Measurements from ENCODE around the gene AP2S1.
"Not testable (repeated sequence)": the region's sequence is repeated elsewhere in the genome, so short reads cannot be mapped to it uniquely, and the experiment has no call there.

Gene AP2S1

GRCh38 chr19:46881092-46881491, 30.4 kb upstream of the AP2S1 start:
- DNase-seq = no peak
- no peak overlapping the region for H3K4me3 ChIP-seq (ENCODE audit: low read depth, low read length)
- H3K27me3 ChIP-seq (ENCODE audit: insufficient read depth, low read depth, severe bottlenecking) = no peaks in the 10 kb centered on the region
- no peak for TF ChIP-seq CTCF (IDR thresholded peaks at IDR 0.05; ENCODE audit: low read depth, low read length)
- H3K27ac ChIP-seq = no peak overlapping the region
- H3K9me3 ChIP-seq (ENCODE audit: severe bottlenecking) = no peaks in the 10 kb centered on the region
- no peaks in the 10 kb centered on the region for H3K36me3 ChIP-seq

DNA sequence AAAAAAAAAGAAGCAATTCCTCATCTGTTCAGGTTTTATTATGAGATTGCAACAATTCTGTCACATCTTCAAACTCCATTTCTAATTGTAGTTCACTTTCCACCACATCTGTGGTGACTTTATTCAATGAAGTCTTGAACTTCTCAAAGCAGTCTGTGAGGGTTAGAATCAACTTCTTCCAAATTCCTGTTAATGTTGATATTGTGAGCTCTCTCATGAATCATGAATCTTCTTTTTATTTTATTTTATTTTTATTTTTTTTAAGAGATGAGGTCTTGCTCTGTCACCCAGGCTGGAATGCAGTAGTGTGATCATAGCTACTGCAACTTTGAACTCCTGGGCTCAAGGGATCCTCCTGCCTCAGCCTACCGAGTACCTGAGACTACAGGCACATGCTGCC, 29.8 kb upstream of the AP2S1 start:
- no peak overlapping the region for H3K4me3 ChIP-seq (ENCODE audit: low read depth, low read length)
- no peak for TF ChIP-seq CTCF (IDR thresholded peaks at IDR 0.05; ENCODE audit: low read depth, low read length)
- no peaks in the 10 kb centered on the region for H3K27me3 ChIP-seq (ENCODE audit: insufficient read depth, low read depth, severe bottlenecking)
- no peak for DNase-seq
- H3K9me3 ChIP-seq (ENCODE audit: severe bottlenecking) = no peaks in the 10 kb centered on the region
- no peak overlapping the region for H3K27ac ChIP-seq
- H3K36me3 ChIP-seq = no peaks in the 10 kb centered on the region

DNA sequence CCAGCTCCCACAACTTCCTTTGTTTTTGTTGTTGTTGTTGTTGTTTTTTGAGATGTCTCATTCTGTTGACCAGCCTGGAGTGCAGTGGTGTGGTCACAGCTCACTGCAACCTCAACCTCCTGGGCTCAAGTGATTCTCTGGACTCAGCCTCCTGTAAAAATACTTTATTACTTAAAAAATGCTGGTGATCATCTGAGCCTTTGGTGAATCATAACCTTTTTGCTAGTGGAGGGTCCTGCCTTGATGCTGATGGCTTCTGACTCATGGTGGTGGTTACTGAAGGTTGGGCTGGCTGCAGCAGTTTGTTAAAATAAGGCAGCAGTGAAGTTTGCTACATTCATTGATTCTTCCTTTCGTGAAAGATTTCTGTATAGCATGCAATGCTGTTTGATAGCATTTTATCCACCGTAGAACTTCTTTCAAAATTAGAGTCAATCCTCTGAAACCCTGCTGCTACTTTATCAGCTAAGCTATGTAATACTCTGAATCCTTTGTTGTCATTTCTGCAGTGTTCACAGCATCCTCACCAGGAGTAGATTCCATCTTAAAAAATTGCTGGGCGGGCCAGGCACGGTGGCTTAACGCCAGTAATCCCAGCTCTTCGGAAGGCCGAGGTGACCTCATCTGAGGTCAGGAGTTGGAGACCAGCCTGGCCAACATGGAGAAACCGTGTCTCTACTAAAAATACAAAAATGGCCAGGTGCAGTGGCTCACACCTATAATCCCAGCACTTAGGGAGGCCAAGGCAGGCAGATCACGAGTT, 28.1 kb upstream of the AP2S1 start:
- Histone ChIP-seq H3K9me3 (ENCODE audit: severe bottlenecking) (no peaks in the 10 kb centered on the region), H3K4me3 (ENCODE audit: low read depth, low read length) (no peak overlapping the region), H3K36me3 (no peaks in the 10 kb centered on the region), H3K27me3 (ENCODE audit: insufficient read depth, low read depth, severe bottlenecking) (no peaks in the 10 kb centered on the region), H3K27ac (peak overlapping the region; percentile 67)
- TF ChIP-seq CTCF (IDR thresholded peaks at IDR 0.05; ENCODE audit: low read depth, low read length) = no peak
- DNase-seq = peak; percentile 83

- no peak for DNase-seq
- H3K27me3 ChIP-seq (ENCODE audit: insufficient read depth, low read depth, severe bottlenecking) = no peaks in the 10 kb centered on the region
- no peak overlapping the region for H3K4me3 ChIP-seq (ENCODE audit: low read depth, low read length)
- no peaks in the 10 kb centered on the region for H3K9me3 ChIP-seq (ENCODE audit: severe bottlenecking)
- no peak for TF ChIP-seq CTCF (IDR thresholded peaks at IDR 0.05; ENCODE audit: low read depth, low read length)
- peaks cover 2% of the 10 kb centered on the region; the same call in 1 of the 2 replicates for H3K36me3 ChIP-seq
- H3K27ac ChIP-seq = no peak overlapping the region
Measured at GRCh38 chr19:46875657-46876056, 25.0 kb upstream of the AP2S1 start.

DNA sequence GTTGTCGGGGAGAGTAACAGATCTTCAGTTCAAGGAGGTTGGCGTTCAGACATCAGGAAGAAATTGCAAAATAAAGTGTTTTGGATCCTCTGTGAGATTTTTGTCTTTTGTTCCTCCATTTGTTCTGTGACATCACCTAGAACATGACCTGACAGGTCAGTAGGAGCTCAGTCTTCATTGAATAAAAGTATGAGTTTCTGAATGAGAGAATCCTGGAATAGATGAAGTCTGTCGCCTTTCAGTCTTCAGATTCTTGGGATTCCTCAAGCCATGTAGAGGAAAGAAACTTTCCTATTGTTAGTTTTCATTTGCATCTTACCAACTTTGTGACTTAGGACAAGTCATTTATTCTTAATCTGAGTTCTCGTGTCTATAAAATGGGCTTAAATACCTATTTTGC, 24.6 kb upstream of the AP2S1 start:
- Histone ChIP-seq H3K36me3 (peaks cover 2% of the 10 kb centered on the region; the same call in 1 of the 2 replicates), H3K27ac (no peak overlapping the region), H3K27me3 (ENCODE audit: insufficient read depth, low read depth, severe bottlenecking) (no peaks in the 10 kb centered on the region), H3K4me3 (ENCODE audit: low read depth, low read length) (no peak overlapping the region), H3K9me3 (ENCODE audit: severe bottlenecking) (no peaks in the 10 kb centered on the region)
- no peak for DNase-seq
- no peak for TF ChIP-seq CTCF (IDR thresholded peaks at IDR 0.05; ENCODE audit: low read depth, low read length)

- TF ChIP-seq CTCF (IDR thresholded peaks at IDR 0.05; ENCODE audit: low read depth, low read length) = no peak
- H3K27ac ChIP-seq = no peak overlapping the region
- no peaks in the 10 kb centered on the region for H3K27me3 ChIP-seq (ENCODE audit: insufficient read depth, low read depth, severe bottlenecking)
- no peak for DNase-seq
- no peaks in the 10 kb centered on the region for H3K9me3 ChIP-seq (ENCODE audit: severe bottlenecking)
- peaks cover 2% of the 10 kb centered on the region; the same call in 1 of the 2 replicates for H3K36me3 ChIP-seq
- H3K4me3 ChIP-seq (ENCODE audit: low read depth, low read length) = no peak overlapping the region
Measured at GRCh38 chr19:46872967-46873366, 22.3 kb upstream of the AP2S1 start.

DNA sequence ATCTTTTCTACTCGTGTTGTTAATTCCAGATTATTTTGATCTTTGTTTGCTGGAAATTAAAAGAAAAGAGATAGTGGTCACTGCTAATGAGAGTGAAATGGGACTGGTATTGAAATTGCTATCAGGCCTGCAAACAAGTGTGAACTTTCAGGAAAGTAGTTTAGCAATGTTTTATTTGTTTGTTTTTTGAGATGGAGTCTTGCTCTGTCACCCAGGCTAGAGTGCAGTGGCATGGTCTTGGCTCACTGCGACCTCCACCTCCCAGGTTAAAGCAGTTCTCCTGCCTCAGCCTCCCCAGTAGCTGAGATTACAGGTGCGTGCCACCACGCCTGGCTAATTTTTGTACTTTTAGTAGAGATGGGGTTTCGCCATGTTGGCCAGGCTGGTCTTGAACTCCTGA, 20.5 kb upstream of the AP2S1 start:
- not testable (repeated sequence) for H3K4me3 ChIP-seq (ENCODE audit: low read depth, low read length); H3K27ac ChIP-seq; H3K36me3 ChIP-seq; H3K27me3 ChIP-seq (ENCODE audit: insufficient read depth, low read depth, severe bottlenecking); H3K9me3 ChIP-seq (ENCODE audit: severe bottlenecking); DNase-seq

Data from WERI-Rb-1 (cell line).